GM19351 (cell line): ENCODE data around the gene COPS4.
A peak's percentile ranks its signal among the peaks of the same experiment; 100 is the strongest.
"Not testable (repeated sequence)": the region's sequence is repeated elsewhere in the genome, so short reads cannot be mapped to it uniquely, and the experiment has no call there.

Experiments used
- ATAC-seq: cut with Tn5 transposase; IDR thresholded peaks from one replicate; pipeline ENCODE4 v1.9.1; 2021; ENCODE audit warnings: mild to moderate bottlenecking, moderate library complexity; ENCODE audit not compliant: unreplicated experiment

COPS4 gene

GRCh38 chr4:83034630-83035494 is at the start of gene COPS4:
TSS of gene COPS4 (plus strand) at chr4:83035183. CDS start at chr4:83035225, 42 bp downstream.
- ATAC-seq, result peak; percentile 98

- not testable (repeated sequence) for ATAC-seq
These were observed 47.5 kb upstream of the COPS4 start for GRCh38 chr4:82987519-82987918.

DNA sequence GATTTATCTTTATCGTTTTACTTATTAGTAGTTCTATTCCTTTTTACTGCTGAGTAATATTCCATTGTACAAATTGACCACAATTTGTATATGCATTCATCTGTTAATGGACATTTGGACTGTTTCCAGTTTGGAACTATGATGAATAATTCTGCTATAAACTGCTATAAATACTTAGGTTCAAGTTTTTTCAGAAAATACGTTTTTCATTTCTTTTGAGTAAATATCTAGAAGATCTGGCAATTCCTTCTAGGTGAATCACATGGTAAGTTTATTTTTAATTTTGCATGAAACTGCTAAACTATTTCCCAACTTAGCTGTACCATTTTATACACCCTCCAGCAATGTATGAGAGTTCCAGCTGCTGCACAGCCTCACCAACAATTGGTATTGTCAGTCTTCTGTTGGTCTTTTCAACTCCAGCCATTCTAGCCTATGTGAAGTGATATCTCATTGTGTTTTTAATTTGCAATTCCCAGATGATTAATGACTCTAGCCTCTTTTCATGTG is 46.6 kb upstream of the COPS4 start:
- ATAC-seq, result no peak

GRCh38 chr4:82989575-82990429 is 45.2 kb upstream of the COPS4 start:
- peak; percentile 97 for ATAC-seq

DNA sequence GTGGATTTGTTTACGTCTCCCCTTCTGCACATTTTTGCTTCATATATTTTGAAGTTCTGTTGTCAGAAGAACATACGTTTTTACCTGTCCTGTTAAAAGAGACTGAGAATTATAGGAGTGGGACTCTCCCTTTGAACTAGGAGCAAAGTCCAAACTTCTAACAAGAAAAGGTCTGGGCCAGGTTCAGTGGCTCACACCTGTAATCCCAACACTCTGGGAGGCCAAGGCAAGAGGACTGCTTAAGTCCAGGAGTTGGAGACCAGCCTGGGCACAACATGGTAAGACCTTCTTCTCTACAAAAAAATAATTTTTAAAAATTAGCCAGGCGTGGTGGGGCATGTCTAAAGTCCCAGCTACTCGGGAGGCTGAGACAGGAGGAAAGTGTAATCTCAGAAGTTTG is 40.1 kb upstream of the COPS4 start:
- ATAC-seq, result no peak

DNA sequence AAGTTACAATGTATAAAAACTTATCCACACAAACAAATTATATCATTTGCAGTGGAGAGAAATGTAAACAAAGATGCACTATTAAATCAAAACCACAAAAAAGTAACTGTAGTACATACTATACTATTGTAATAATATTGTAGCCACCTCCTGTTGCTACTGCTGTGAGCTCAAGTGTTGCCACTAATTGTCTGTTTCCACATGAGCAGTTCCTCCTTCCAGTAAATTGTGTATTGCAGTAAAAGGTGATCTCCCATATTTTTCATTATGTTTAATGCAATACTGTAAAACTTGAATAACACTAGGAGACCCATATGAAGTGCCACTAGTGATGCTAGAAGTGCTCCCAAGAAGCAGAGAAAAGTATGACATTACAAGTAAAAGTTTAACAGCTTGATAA is 36.1 kb upstream of the COPS4 start:
- no peak for ATAC-seq

GRCh38 chr4:83002329-83002728 is 32.7 kb upstream of the COPS4 start:
- no peak for ATAC-seq

DNA sequence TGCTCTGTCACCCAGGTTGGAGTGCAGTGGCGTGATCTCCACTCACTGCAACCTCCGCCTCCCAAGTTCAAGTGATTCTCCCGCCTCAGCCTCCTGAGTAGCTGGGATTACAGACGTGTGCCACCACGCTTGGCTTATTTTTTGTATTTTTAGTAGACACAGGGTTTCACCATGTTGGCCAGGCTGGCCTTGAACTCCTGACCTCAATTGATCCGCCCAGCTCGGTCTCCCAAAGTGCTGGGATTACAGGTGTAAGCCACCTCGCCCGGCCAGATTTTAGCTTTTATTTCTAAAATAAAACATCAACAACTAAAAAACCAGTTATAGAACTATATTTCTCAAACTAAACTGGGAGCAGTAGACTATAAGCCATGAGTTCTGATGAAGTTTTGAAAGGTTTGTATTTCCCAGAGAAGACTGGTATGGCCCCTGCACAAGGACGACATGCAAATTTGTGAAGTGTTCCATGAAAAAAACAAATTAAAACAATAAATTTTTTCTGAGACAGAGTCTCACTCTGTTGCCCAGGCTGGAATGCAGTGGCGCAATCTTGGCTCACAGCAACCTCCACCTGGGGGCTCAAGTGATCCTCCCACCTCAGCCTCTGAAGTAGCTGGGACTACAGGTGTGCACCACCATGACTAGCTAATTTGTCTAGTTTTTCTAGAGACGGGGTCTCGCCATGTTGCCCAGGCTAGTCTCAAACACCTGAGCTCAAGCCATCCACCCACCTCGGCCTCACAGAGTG is 31.8 kb upstream of the COPS4 start:
- ATAC-seq, result not testable (repeated sequence)

GRCh38 chr4:83009529-83009928 is 25.5 kb upstream of the COPS4 start:
- ATAC-seq, result no peak

GRCh38 chr4:83010111-83010521 is 24.9 kb upstream of the COPS4 start:
- ATAC-seq, result no peak

- peak; percentile 48 for ATAC-seq
These were observed 24.3 kb upstream of the COPS4 start, which contains the start of gene LIN54 for GRCh38 chr4:83010522-83011318. TSS of gene LIN54 (minus strand) at chr4:83010823. CDS start at chr4:82984844, 25,979 bp downstream.

DNA sequence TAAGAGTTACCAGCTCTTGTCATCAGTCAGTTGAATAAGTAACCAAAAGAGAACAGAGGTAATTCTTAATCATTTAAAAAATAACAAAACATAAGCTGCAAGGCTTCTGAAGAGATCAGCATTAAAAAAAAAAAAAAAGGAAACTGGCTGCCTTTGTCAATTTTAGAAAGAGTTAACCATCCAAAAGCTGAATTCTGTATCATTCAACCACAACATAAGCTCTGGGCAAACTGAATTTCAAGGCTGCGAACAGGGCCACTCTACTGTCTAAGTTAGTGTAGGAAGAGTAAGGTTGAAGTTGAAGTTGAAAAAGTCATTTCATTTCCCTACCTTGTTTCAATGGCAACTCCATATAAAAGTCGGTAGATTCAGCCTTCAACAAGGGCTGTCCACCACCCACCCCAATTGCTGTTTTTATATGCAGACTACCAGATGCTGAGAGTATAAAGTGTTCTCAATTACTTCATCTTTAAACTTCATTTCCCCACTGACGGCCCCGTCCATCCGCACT is 23.2 kb upstream of the COPS4 start:
- no peak for ATAC-seq

- peak; percentile 14 for ATAC-seq
These were observed 22.7 kb upstream of the COPS4 start for GRCh38 chr4:83012200-83012686.

GRCh38 chr4:83012687-83013419 is 22.1 kb upstream of the COPS4 start:
- peak; percentile 77 for ATAC-seq

DNA sequence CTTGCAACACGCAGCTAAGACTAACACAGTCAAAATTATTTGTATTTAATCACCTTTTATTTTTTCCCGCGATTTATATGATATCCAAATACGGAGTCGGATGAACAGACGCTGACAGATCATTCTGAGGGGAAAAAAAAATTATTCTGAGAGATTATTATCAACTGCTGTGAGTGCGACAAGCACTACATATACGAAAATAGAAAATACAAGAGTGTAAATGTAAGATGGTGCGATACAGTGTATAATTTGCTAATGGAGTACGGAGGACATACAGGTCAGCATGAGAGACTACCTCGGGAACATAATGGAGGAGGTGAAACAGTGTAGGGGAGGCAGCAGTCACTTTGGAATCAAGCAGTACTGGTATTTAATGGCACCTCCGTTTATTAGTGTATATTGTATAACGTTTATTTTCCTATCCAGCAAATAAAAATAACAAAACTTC is 21.5 kb upstream of the COPS4 start:
- ATAC-seq, result no peak

DNA sequence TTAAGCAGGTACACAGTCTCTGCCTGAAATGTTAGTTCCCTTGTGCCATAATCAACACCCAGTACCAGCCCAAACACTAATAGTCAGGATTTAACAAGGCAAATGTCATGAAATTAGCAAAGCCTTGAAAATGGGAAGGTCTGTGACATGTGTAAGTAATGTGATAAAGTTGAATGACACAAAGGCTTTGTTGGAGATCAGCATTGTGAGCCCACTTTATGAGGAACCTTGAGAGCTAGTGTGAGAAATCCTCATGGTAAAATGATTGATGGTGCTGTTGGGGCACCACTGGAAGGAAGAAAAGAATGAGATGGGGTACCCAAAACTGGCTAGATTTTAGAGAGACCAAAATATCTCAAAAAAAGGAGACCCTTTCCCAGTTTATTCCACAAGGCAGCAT is 21.1 kb upstream of the COPS4 start:
- ATAC-seq, result no peak

GRCh38 chr4:83019794-83020494 is 15.0 kb upstream of the COPS4 start:
- ATAC-seq, result peak; percentile 85
